Transverse colon (tissue), 4 donors: Measurements from ENCODE around the gene PTGER4. TPM values are rescaled to one million over a fixed set of nuclear protein-coding genes. Genes with fewer than 3 reads are reported as not detected.
A peak's percentile ranks its signal among the peaks of the same experiment; 100 is the strongest.
"Not testable (repeated sequence)": the region's sequence is repeated elsewhere in the genome, so short reads cannot be mapped to it uniquely, and the experiment has no call there.

Experiments
- DNase-seq: peaks from one replicate; pipeline ENCODE4 v3.0.0-alpha.2; 2019
- H3K27ac ChIP-seq, 4 donors: fragments of 200-600 bp; sonication (generic); 2 replicates each; pipeline ENCODE4 v1.5.1; 2016 to 2018; ENCODE audit warnings: inconsistent platforms in 4 of 4
- H3K27me3 ChIP-seq: fragments of 200-600 bp; sonication (generic); 2 replicates; pipeline ENCODE4 v1.5.1; 2017; ENCODE audit warnings: inconsistent platforms
- H3K36me3 ChIP-seq, 4 donors: fragments of 200-600 bp; sonication (generic); 2 replicates each; pipeline ENCODE4 v1.5.1; 2017 to 2019; ENCODE audit warnings: inconsistent platforms in 4 of 4
- H3K4me1 ChIP-seq, 4 donors: fragments of 200-600 bp; sonication (generic); 2 replicates each; pipeline ENCODE4 v1.5.1; 2017 to 2020; ENCODE audit warnings: inconsistent platforms in 4 of 4
- H3K4me3 ChIP-seq, 4 donors: fragments of 200-600 bp; sonication (generic); 1 replicate in 1 of 4; 2 replicates in 3 of 4; pipeline versions ENCODE4 v1.5.1 to v1.6.1; 2017 to 2019; ENCODE audit warnings: inconsistent platforms in 4 of 4
- H3K9me3 ChIP-seq, 2 donors: fragments of 200-600 bp; sonication (generic); 2 replicates each; pipeline ENCODE4 v1.5.1; 2017 to 2019; ENCODE audit warnings: inconsistent platforms in 2 of 2
- CTCF ChIP-seq, 5 experiments: fragments of 200-600 bp in 3 of 5; fragments of 450-650 bp in 2 of 5; sonication (generic) in 3 of 5; IDR thresholded peaks; 1 replicate in 2 of 5; 2 replicates in 3 of 5; pipeline ENCODE4 v1.5.1; 2016 to 2017; ENCODE audit warnings: antibody characterized with exemption in 5 of 5, inconsistent platforms in 3 of 5, mild to moderate bottlenecking in 2 of 5, moderate library complexity in 1 of 5
- EP300 ChIP-seq: sonication (generic); formaldehyde crosslinking; IDR thresholded peaks from one replicate; pipeline ENCODE4 v1.6.1; 2017; ENCODE audit warnings: antibody characterized with exemption, low read depth
- POLR2A ChIP-seq: fragments of 450-650 bp; IDR thresholded peaks from one replicate; pipeline ENCODE4 v1.6.1; 2016; ENCODE audit warnings: antibody characterized with exemption, mild to moderate bottlenecking, moderate library complexity
- POLR2AphosphoS5 ChIP-seq, 3 donors: sonication (generic); formaldehyde crosslinking; IDR thresholded peaks; one replicate each; pipeline ENCODE4 v1.6.1; 2016; ENCODE audit warnings: antibody characterized with exemption in 3 of 3
- WGBS, 2 donors: methylation state at CpG; one replicate each; pipeline ENCODE4 v1.1.5; 2018; ENCODE audit warnings: low coverage in 1 of 2; 5-methylcytosine and 5-hydroxymethylcytosine counted together
- in situ Hi-C, 4 donors: fragments of 200-750 bp; cut with MboI; loops; one replicate each; pipeline versions ENCODE4 v1.15.0 to v1.15.1; 2017; ENCODE audit warnings: low sequenced_read_pairs in 3 of 4, low pct_ligation_motif_present in 1 of 4, low pct_unique_long_range_greater_than_20kb in 1 of 4
- intact Hi-C: fragments of 100-400 bp; cut with DNase I; formaldehyde crosslinking; loops from one replicate; pipeline ENCODE4 v1.15.1; 2023; ENCODE audit warnings: low total_unique reads
- total RNA-seq, 4 donors: library from RNA; depleted of rRNA; stranded (reverse); fragments of >200 nt; gene quantifications; one replicate each; pipeline ENCODE4 v1.1.0, GENCODE V29; 2016

Gene PTGER4
- total RNA-seq, 4 donors from 2014 or later, result 39.6 to 127 (median 105) TPM

- no peak for DNase-seq
Observed at GRCh38 chr5:40634593-40634992, 45.1 kb upstream of the PTGER4 start.

GRCh38 chr5:40639531-40639930, 40.2 kb upstream of the PTGER4 start:
- H3K4me3 ChIP-seq, intact Hi-C loops, H3K27me3 ChIP-seq, in situ Hi-C loops, DNase-seq, H3K27ac ChIP-seq, H3K9me3 ChIP-seq, H3K4me1 ChIP-seq, H3K36me3 ChIP-seq: not testable (repeated sequence)
- 91 to 100% methylated on average over 1 of the region's 1 CpG for WGBS, 2 donors

More at GRCh38 chr5:40634593-40634992, 45.1 kb upstream of the PTGER4 start:
- peaks cover 0 to 4% (median 1%) of the 10 kb centered on the region in 4 donors for H3K4me1 ChIP-seq
- no peaks in the 10 kb centered on the region for H3K27me3 ChIP-seq
- WGBS, 2 donors, result 90% methylated on average over 7 of the region's 7 CpGs; no CpG with 5 or more reads in 1 of the 2 donors
- no peaks in the 10 kb centered on the region for H3K36me3 ChIP-seq
- H3K9me3 ChIP-seq, result peaks cover 0 to 7% of the 10 kb centered on the region in 2 donors
- in situ Hi-C loops (no loop called here), intact Hi-C loops (no loop called here)
- no peak overlapping the region for H3K4me3 ChIP-seq
- TF ChIP-seq POLR2AphosphoS5 (IDR thresholded peaks at IDR 0.05) (no peak), POLR2A (no peak), EP300 (no peak), CTCF (IDR thresholded peaks at IDR 0.05) (no peak)
- no peak overlapping the region for H3K27ac ChIP-seq

- intact Hi-C loops (no loop called here), in situ Hi-C loops (no loop called here)
- Histone ChIP-seq H3K27ac (peak overlapping the region; percentile 22 to 72 (median 47)), H3K4me3 (no peak overlapping the region), H3K9me3 (no peaks in the 10 kb centered on the region), H3K27me3 (no peaks in the 10 kb centered on the region), H3K4me1 (peaks cover 0 to 13% (median 2%) of the 10 kb centered on the region in 4 donors), H3K36me3 (no peaks in the 10 kb centered on the region)
- WGBS, 2 donors, result 37 to 46% methylated on average over 3 of the region's 3 CpGs
- TF ChIP-seq CTCF (IDR thresholded peaks at IDR 0.05), result no peak
- TF ChIP-seq POLR2AphosphoS5 (IDR thresholded peaks at IDR 0.05), result peak in 2 of 3 donors; percentile 15 to 27
- DNase-seq, result no peak
Observed at GRCh38 chr5:40646266-40646665, 33.4 kb upstream of the PTGER4 start.

- intact Hi-C loops (no loop called here), in situ Hi-C loops (no loop called here)
- Histone ChIP-seq H3K27ac (no peak overlapping the region), H3K9me3 (no peaks in the 10 kb centered on the region), H3K36me3 (no peaks in the 10 kb centered on the region), H3K4me3 (no peak overlapping the region), H3K4me1 (peaks cover 0 to 20% (median 6%) of the 10 kb centered on the region in 4 donors), H3K27me3 (no peaks in the 10 kb centered on the region)
- TF ChIP-seq CTCF (IDR thresholded peaks at IDR 0.05), result no peak
- TF ChIP-seq POLR2A, result no peak
- TF ChIP-seq POLR2AphosphoS5 (IDR thresholded peaks at IDR 0.05), result no peak
- no peak for TF ChIP-seq EP300
- WGBS, 2 donors, result 80 to 92% methylated on average over 1 of the region's 1 CpG
- no peak for DNase-seq
Observed at GRCh38 chr5:40648150-40648549, 31.6 kb upstream of the PTGER4 start.

- no peak overlapping the region for H3K27ac ChIP-seq
- in situ Hi-C loops, result no loop called here
Observed at GRCh38 chr5:40649463-40650030, 30.2 kb upstream of the PTGER4 start.

More at GRCh38 chr5:40649463-40650030, 30.2 kb upstream of the PTGER4 start:
- Histone ChIP-seq H3K4me1 (peaks cover 0 to 20% (median 6%) of the 10 kb centered on the region in 4 donors), H3K4me3 (no peak overlapping the region), H3K36me3 (no peaks in the 10 kb centered on the region), H3K27me3 (no peaks in the 10 kb centered on the region), H3K9me3 (no peaks in the 10 kb centered on the region)
- WGBS, 2 donors, result 56 to 76% methylated on average over 4 of the region's 4 CpGs
- no peak for DNase-seq
- TF ChIP-seq CTCF (IDR thresholded peaks at IDR 0.05) (no peak), POLR2A (no peak), EP300 (no peak), POLR2AphosphoS5 (IDR thresholded peaks at IDR 0.05) (no peak)
- intact Hi-C loops, result no loop called here
